Measurements from ENCODE around the gene CNST.

CNST gene

DNA sequence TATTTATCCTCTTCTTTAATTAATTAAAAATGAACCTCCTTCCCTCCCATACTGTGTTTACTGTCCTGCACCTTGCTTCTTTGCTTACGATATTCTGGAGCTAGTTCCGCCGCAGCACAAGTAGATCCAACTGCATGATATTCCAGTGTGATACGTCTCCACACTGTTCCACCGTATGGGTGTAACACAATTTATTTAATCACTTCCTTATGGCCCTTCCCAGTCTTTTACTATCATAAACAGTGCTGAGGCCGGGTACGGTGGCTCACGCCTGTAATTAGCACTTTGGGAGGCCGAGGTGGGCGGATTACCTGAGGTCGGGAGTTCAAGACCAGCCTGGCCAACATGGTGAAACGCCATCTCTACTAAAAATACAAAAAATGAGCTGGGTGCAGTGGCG lies 25.7 kb downstream of the CNST start:
- TF ChIP-seq FOXP2 (optimal IDR thresholded peaks at IDR 0.05; ENCODE audit: borderline replicate concordance, extremely low read depth, extremely low read length, insufficient read depth) (no peak), TAF1 (IDR thresholded peaks at IDR 0.05; ENCODE audit: borderline replicate concordance, insufficient read depth, low read length) (no peak), POLR2AphosphoS5 (IDR thresholded peaks at IDR 0.05; ENCODE audit: low read depth, low read length) (no peak), SIN3A (IDR thresholded peaks at IDR 0.05; ENCODE audit: borderline replicate concordance, insufficient read depth, low read length) (no peak)
- TF ChIP-seq, protein P1, sequence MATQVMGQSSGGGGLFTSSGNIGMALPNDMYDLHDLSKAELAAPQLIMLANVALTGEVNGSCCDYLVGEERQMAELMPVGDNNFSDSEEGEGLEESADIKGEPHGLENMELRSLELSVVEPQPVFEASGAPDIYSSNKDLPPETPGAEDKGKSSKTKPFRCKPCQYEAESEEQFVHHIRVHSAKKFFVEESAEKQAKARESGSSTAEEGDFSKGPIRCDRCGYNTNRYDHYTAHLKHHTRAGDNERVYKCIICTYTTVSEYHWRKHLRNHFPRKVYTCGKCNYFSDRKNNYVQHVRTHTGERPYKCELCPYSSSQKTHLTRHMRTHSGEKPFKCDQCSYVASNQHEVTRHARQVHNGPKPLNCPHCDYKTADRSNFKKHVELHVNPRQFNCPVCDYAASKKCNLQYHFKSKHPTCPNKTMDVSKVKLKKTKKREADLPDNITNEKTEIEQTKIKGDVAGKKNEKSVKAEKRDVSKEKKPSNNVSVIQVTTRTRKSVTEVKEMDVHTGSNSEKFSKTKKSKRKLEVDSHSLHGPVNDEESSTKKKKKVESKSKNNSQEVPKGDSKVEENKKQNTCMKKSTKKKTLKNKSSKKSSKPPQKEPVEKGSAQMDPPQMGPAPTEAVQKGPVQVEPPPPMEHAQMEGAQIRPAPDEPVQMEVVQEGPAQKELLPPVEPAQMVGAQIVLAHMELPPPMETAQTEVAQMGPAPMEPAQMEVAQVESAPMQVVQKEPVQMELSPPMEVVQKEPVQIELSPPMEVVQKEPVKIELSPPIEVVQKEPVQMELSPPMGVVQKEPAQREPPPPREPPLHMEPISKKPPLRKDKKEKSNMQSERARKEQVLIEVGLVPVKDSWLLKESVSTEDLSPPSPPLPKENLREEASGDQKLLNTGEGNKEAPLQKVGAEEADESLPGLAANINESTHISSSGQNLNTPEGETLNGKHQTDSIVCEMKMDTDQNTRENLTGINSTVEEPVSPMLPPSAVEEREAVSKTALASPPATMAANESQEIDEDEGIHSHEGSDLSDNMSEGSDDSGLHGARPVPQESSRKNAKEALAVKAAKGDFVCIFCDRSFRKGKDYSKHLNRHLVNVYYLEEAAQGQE (IDR thresholded peaks at IDR 0.05; ENCODE audit: insufficient read depth in 1 of 2, low read depth in 2 of 2, low read length in 2 of 2), result no peak

- TF ChIP-seq SIN3A (IDR thresholded peaks at IDR 0.05; ENCODE audit: borderline replicate concordance, insufficient read depth, low read length) (no peak), FOXP2 (optimal IDR thresholded peaks at IDR 0.05; ENCODE audit: borderline replicate concordance, extremely low read depth, extremely low read length, insufficient read depth) (no peak), TAF1 (IDR thresholded peaks at IDR 0.05; ENCODE audit: borderline replicate concordance, insufficient read depth, low read length) (no peak), POLR2AphosphoS5 (IDR thresholded peaks at IDR 0.05; ENCODE audit: low read depth, low read length) (no peak)
- TF ChIP-seq, protein P1 (IDR thresholded peaks at IDR 0.05; ENCODE audit: insufficient read depth in 1 of 2, low read depth in 2 of 2, low read length in 2 of 2), result no peak
Observed at GRCh38 chr1:246592695-246593094, 26.4 kb downstream of the CNST start.

GRCh38 chr1:246595146-246595545 lies 28.9 kb downstream of the CNST start:
- TF ChIP-seq POLR2AphosphoS5 (IDR thresholded peaks at IDR 0.05; ENCODE audit: low read depth, low read length) (no peak), FOXP2 (optimal IDR thresholded peaks at IDR 0.05; ENCODE audit: borderline replicate concordance, extremely low read depth, extremely low read length, insufficient read depth) (no peak), TAF1 (IDR thresholded peaks at IDR 0.05; ENCODE audit: borderline replicate concordance, insufficient read depth, low read length) (no peak), SIN3A (IDR thresholded peaks at IDR 0.05; ENCODE audit: borderline replicate concordance, insufficient read depth, low read length) (no peak)
- TF ChIP-seq, protein P1 (IDR thresholded peaks at IDR 0.05; ENCODE audit: insufficient read depth in 1 of 2, low read depth in 2 of 2, low read length in 2 of 2), result no peak

DNA sequence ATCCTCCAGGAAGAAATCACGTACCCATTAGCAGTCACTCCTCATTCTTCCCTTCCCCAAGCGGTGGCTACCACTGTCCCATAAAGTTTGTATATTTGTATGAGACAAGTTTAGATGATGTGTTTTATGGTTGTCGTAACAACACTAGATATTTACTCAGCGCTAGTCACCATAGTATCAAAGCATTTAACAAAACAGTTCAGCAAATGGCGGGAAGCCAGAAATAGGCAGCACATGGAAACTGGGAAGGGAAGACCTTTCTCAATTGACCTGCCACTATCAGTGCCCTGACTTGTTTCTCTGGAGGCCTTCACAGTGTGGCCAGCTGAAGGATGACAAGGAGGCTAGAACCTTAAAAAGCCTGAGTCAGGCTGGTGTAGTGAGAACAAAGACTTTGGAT lies 31.1 kb downstream of the CNST start:
- TF ChIP-seq FOXP2 (optimal IDR thresholded peaks at IDR 0.05; ENCODE audit: borderline replicate concordance, extremely low read depth, extremely low read length, insufficient read depth), result no peak
- TF ChIP-seq, protein P1 (IDR thresholded peaks at IDR 0.05; ENCODE audit: insufficient read depth in 1 of 2, low read depth in 2 of 2, low read length in 2 of 2), result no peak
- no peak for TF ChIP-seq POLR2AphosphoS5 (IDR thresholded peaks at IDR 0.05; ENCODE audit: low read depth, low read length)
- TF ChIP-seq TAF1 (IDR thresholded peaks at IDR 0.05; ENCODE audit: borderline replicate concordance, insufficient read depth, low read length), result no peak
- no peak for TF ChIP-seq SIN3A (IDR thresholded peaks at IDR 0.05; ENCODE audit: borderline replicate concordance, insufficient read depth, low read length)

- TF ChIP-seq POLR2AphosphoS5 (IDR thresholded peaks at IDR 0.05; ENCODE audit: low read depth, low read length), result no peak
- no peak for TF ChIP-seq SIN3A (IDR thresholded peaks at IDR 0.05; ENCODE audit: borderline replicate concordance, insufficient read depth, low read length)
- no peak for TF ChIP-seq FOXP2 (optimal IDR thresholded peaks at IDR 0.05; ENCODE audit: borderline replicate concordance, extremely low read depth, extremely low read length, insufficient read depth)
- TF ChIP-seq, protein P1 (IDR thresholded peaks at IDR 0.05; ENCODE audit: insufficient read depth in 1 of 2, low read depth in 2 of 2, low read length in 2 of 2), result no peak
- TF ChIP-seq TAF1 (IDR thresholded peaks at IDR 0.05; ENCODE audit: borderline replicate concordance, insufficient read depth, low read length), result no peak
Observed at GRCh38 chr1:246597971-246598370, 31.7 kb downstream of the CNST start.
